EH (cell line): Measurements from ENCODE around the gene CDCA5.
"Not testable (repeated sequence)": the region's sequence is repeated elsewhere in the genome, so short reads cannot be mapped to it uniquely, and the experiment has no call there.

ENCODE experiments used
- DNase-seq: peaks from one replicate; pipeline ENCODE4 v3.0.0-alpha.2; 2015; ENCODE audit warnings: low read depth

Gene CDCA5

GRCh38 chr11:65118891-65119669 lies 35.2 kb upstream of the CDCA5 start:
- DNase-seq: not testable (repeated sequence)

- no peak for DNase-seq
Observed at GRCh38 chr11:65118097-65118837, 34.4 kb upstream of the CDCA5 start.

GRCh38 chr11:65117206-65118096 lies 33.6 kb upstream of the CDCA5 start, which contains the start of gene ZNHIT2:
Gene ZNHIT2, minus strand, starts transcription at chr11:65117701. Its CDS starts 48 bp downstream, at chr11:65117653.
- peak; percentile 98 for DNase-seq

GRCh38 chr11:65116370-65117205 lies 32.7 kb upstream of the CDCA5 start:
- DNase-seq: peak; percentile 61

- DNase-seq: no peak
Observed at GRCh38 chr11:65115361-65116082, 31.7 kb upstream of the CDCA5 start.

- no peak for DNase-seq
Observed at GRCh38 chr11:65114538-65115171, 30.8 kb upstream of the CDCA5 start.

- DNase-seq: no peak
Observed at GRCh38 chr11:65113839-65114238, 30.0 kb upstream of the CDCA5 start.

- DNase-seq: no peak
Observed at GRCh38 chr11:65113361-65113756, 29.5 kb upstream of the CDCA5 start.

- DNase-seq: peak; percentile 32
Observed at GRCh38 chr11:65112546-65113360, 28.9 kb upstream of the CDCA5 start.

GRCh38 chr11:65111744-65112545 lies 28.1 kb upstream of the CDCA5 start, which contains the start of gene TM7SF2:
Gene TM7SF2, plus strand, starts transcription at chr11:65111872. Its CDS starts 144 bp downstream, at chr11:65112016.
- peak; percentile 92 for DNase-seq

GRCh38 chr11:65111159-65111743 lies 27.4 kb upstream of the CDCA5 start:
- DNase-seq: no peak

- DNase-seq: peak; percentile 79
Observed at GRCh38 chr11:65110354-65110861, 26.6 kb upstream of the CDCA5 start.

GRCh38 chr11:65109231-65110198 lies 25.7 kb upstream of the CDCA5 start:
- no peak for DNase-seq

GRCh38 chr11:65108469-65109123 lies 24.8 kb upstream of the CDCA5 start:
- no peak for DNase-seq

GRCh38 chr11:65107751-65108468 lies 24.1 kb upstream of the CDCA5 start:
- no peak for DNase-seq
